Chondrocyte (in vitro differentiated cells): ENCODE data around the gene STARD6. TPM values are rescaled to one million over a fixed set of nuclear protein-coding genes. Genes with fewer than 3 reads are reported as not detected.

Source experiments
- DNase-seq: peaks from one replicate; pipeline ENCODE4 v3.0.0; 2021; ENCODE audit warnings: mixed read lengths, low spot score
- H3K27ac Mint-ChIP-seq: one replicate; pipeline ENCODE4 v1.8.0; 2021; ENCODE audit warnings: mild to moderate bottlenecking, moderate library complexity, mixed read lengths; ENCODE audit not compliant: unreplicated experiment
- H3K27me3 Mint-ChIP-seq: 2 replicates; pipeline ENCODE4 v1.8.0; 2021; ENCODE audit warnings: low read depth, mixed read lengths
- H3K36me3 Mint-ChIP-seq: 2 replicates; pipeline ENCODE4 v1.8.0; 2021; ENCODE audit warnings: low read depth, mixed read lengths
- H3K4me1 Mint-ChIP-seq: 2 replicates; pipeline ENCODE4 v1.8.0; 2021; ENCODE audit warnings: low read depth, mild to moderate bottlenecking, mixed read lengths
- H3K4me3 Mint-ChIP-seq: one replicate; pipeline ENCODE4 v1.8.0; 2021; ENCODE audit warnings: mild to moderate bottlenecking, moderate library complexity, mixed read lengths; ENCODE audit not compliant: unreplicated experiment
- H3K9me3 Mint-ChIP-seq: 2 replicates; pipeline ENCODE4 v1.8.0; 2021; ENCODE audit warnings: low read depth, mixed read lengths
- total RNA-seq: library from RNA; stranded (reverse); gene quantifications from 3 replicates; pipeline ENCODE4 v1.2.1, GENCODE V29; 2021
- TF ChIP-seq, protein P1 (sequence below): fragments of 200-600 bp; sonication (generic); IDR thresholded peaks from 2 replicates; pipeline ENCODE4 v1.5.0; 2021; ENCODE audit warnings: antibody characterized with exemption, mild to moderate bottlenecking, moderate library complexity

The STARD6 gene
- total RNA-seq, 1 donor from 2014 or later: not detected

DNA sequence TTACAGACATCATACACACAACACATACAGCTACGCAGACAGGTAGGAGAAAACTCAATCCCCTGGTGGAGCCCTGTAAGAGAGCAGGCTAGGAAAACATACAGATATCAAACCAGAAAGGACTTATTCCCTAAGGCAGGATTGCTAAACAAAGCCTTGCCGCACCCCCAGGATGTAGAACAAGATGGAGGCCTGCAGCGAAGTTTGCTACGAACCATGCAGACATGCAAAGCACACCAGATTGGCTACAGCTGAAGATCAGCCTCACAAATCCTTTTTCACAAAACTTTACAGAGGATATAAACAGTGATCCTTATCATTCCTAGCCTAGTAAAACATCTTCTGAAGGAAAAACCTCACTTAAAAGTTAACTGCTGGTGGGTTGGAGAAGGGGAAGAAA lies 28.4 kb upstream of the STARD6 start:
- peaks cover 24% of the 10 kb centered on the region for H3K4me1 Mint-ChIP-seq
- DNase-seq: no peak
- no peak overlapping the region for H3K4me3 Mint-ChIP-seq
- H3K9me3 Mint-ChIP-seq: no peaks in the 10 kb centered on the region
- no peaks in the 10 kb centered on the region for H3K36me3 Mint-ChIP-seq
- TF ChIP-seq, protein P1, sequence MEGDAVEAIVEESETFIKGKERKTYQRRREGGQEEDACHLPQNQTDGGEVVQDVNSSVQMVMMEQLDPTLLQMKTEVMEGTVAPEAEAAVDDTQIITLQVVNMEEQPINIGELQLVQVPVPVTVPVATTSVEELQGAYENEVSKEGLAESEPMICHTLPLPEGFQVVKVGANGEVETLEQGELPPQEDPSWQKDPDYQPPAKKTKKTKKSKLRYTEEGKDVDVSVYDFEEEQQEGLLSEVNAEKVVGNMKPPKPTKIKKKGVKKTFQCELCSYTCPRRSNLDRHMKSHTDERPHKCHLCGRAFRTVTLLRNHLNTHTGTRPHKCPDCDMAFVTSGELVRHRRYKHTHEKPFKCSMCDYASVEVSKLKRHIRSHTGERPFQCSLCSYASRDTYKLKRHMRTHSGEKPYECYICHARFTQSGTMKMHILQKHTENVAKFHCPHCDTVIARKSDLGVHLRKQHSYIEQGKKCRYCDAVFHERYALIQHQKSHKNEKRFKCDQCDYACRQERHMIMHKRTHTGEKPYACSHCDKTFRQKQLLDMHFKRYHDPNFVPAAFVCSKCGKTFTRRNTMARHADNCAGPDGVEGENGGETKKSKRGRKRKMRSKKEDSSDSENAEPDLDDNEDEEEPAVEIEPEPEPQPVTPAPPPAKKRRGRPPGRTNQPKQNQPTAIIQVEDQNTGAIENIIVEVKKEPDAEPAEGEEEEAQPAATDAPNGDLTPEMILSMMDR: no peak
- H3K27ac Mint-ChIP-seq: no peak overlapping the region
- no peaks in the 10 kb centered on the region for H3K27me3 Mint-ChIP-seq

GRCh38 chr18:54382733-54383252 lies 25.1 kb upstream of the STARD6 start:
- H3K4me1 Mint-ChIP-seq: peaks cover 2% of the 10 kb centered on the region
- no peak overlapping the region for H3K4me3 Mint-ChIP-seq
- no peak for DNase-seq
- H3K27ac Mint-ChIP-seq: no peak overlapping the region
- TF ChIP-seq, protein P1: no peak
- no peaks in the 10 kb centered on the region for H3K36me3 Mint-ChIP-seq
- H3K27me3 Mint-ChIP-seq: no peaks in the 10 kb centered on the region
- no peaks in the 10 kb centered on the region for H3K9me3 Mint-ChIP-seq

DNA sequence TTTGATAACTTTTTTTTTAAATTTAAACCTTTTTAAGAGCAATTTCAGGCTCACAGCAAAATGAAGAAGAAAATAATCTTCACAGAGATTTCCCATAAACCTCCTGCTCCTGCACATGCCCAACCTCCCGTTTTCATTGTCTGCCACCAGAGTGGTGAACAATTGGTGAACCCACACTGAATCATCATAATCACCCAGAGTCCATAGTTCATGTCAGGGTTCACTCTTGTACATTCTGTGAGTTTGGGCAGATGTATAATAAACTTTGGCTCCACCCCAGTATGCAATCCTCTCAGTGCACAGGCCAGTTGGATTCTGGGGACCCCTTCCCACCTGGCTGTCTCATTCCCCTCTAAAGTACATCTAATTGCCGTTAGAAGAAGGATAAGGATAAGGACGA lies 24.4 kb upstream of the STARD6 start:
- Mint-ChIP-seq H3K4me3 (no peak overlapping the region), H3K27ac (no peak overlapping the region), H3K36me3 (no peaks in the 10 kb centered on the region), H3K4me1 (no peaks in the 10 kb centered on the region), H3K27me3 (no peaks in the 10 kb centered on the region), H3K9me3 (no peaks in the 10 kb centered on the region)
- no peak for DNase-seq
- TF ChIP-seq, protein P1: no peak

DNA sequence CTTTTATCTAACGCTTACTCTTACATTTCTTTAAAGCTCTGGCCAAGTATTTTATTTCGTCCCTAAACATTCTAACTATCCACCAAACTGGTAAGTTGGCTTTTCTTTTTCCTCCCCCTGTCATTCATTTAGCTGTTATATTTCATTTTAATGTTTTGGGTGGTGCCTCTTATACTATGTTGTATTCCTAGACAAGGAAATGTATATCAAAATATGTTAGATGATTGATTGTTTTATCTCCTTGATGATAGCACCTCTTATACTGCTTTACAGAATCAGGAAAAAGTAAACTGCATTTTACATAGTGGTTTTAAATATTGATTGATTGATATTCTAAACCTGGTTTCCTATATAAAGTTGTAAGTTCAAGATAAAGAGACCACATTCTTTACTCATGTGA lies 24.0 kb upstream of the STARD6 start:
- TF ChIP-seq, protein P1: no peak
- H3K9me3 Mint-ChIP-seq: no peaks in the 10 kb centered on the region
- H3K27ac Mint-ChIP-seq: no peak overlapping the region
- no peak overlapping the region for H3K4me3 Mint-ChIP-seq
- H3K4me1 Mint-ChIP-seq: no peaks in the 10 kb centered on the region
- no peaks in the 10 kb centered on the region for H3K36me3 Mint-ChIP-seq
- no peaks in the 10 kb centered on the region for H3K27me3 Mint-ChIP-seq
- no peak for DNase-seq

GRCh38 chr18:54378057-54378456 lies 20.4 kb upstream of the STARD6 start:
- TF ChIP-seq, protein P1: no peak
- H3K27ac Mint-ChIP-seq: no peak overlapping the region
- H3K27me3 Mint-ChIP-seq: no peaks in the 10 kb centered on the region
- H3K9me3 Mint-ChIP-seq: no peaks in the 10 kb centered on the region
- no peak for DNase-seq
- no peak overlapping the region for H3K4me3 Mint-ChIP-seq
- H3K4me1 Mint-ChIP-seq: no peaks in the 10 kb centered on the region
- no peaks in the 10 kb centered on the region for H3K36me3 Mint-ChIP-seq
